Muscle layer of duodenum (tissue), 2 donors: ENCODE results near the gene KLHL22.
"Not testable (repeated sequence)": the region's sequence is repeated elsewhere in the genome, so short reads cannot be mapped to it uniquely, and the experiment has no call there.

Source experiments
- H3K27ac ChIP-seq: one replicate; pipeline ENCODE4 v1.7.0; 2013; ENCODE audit warnings: mild to moderate bottlenecking, low read length
- H3K27me3 ChIP-seq: one replicate; pipeline ENCODE4 v1.7.0; 2013; ENCODE audit warnings: low read depth, mild to moderate bottlenecking, control low read depth, low read length
- H3K36me3 ChIP-seq, 2 donors: one replicate each; pipeline ENCODE4 v1.7.0; 2013; ENCODE audit warnings: low read length in 2 of 2, control low read depth in 1 of 2, mild to moderate bottlenecking in 1 of 2; ENCODE audit not compliant: insufficient read depth in 2 of 2, control insufficient read depth in 1 of 2
- H3K4me1 ChIP-seq, 2 donors: one replicate each; pipeline ENCODE4 v1.7.0; 2013; ENCODE audit warnings: low read length in 2 of 2, mild to moderate bottlenecking in 2 of 2, control low read depth in 1 of 2, moderate library complexity in 1 of 2; ENCODE audit not compliant: insufficient read depth in 2 of 2, control insufficient read depth in 1 of 2
- H3K4me3 ChIP-seq, 2 donors: one replicate each; pipeline ENCODE4 v1.7.0; 2013; ENCODE audit warnings: low read length in 2 of 2, low read depth in 1 of 2, mild to moderate bottlenecking in 1 of 2
- H3K9me3 ChIP-seq, 2 donors: one replicate each; pipeline ENCODE4 v1.7.0; 2013; ENCODE audit warnings: low read length in 2 of 2, control low read depth in 1 of 2, mild to moderate bottlenecking in 1 of 2; ENCODE audit not compliant: control insufficient read depth in 1 of 2
- donor health status: healthy.

The KLHL22 gene

DNA sequence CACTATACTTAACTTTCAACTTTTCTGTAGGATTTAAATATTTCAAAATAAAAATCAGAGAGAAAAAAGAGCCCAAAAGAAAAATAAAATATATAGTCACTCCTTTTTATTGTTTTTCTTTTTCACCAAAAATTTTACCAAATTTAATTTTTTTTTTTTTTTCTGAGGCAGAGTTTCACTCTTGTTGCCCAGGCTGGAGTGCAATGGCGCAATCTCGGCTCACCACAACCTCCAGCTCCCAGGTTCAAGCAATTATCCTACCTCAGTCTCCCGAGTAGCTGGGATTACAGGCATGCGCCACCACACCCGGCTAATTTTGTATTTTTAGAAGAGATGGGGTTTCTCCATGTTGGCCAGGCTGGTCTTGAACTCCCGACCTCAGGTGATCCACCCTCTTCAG, 17.5 kb downstream of the KLHL22 start:
- not testable (repeated sequence) for H3K27ac ChIP-seq, H3K4me1 ChIP-seq, H3K27me3 ChIP-seq, H3K36me3 ChIP-seq, H3K4me3 ChIP-seq, H3K9me3 ChIP-seq

DNA sequence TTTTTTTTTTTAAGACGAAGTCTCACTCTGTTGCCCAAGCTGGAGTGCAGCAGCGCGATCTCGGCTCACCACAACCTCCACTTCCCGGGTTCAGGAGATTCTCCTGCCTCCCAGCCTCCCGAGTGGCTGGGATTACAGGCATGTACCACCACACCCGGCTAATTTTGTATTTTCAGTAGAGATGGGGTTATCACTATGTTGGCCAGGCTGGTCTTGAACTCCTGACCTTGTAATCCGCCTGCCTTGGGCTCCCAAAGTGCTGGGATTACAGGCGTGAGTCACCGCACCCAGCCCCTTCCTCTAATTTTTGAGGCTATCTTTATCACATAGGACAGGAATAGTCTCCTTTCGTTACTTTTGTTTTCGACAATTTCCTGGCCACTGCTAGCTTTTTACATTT, 20.0 kb downstream of the KLHL22 start:
- H3K4me1 ChIP-seq, H3K27ac ChIP-seq, H3K27me3 ChIP-seq, H3K4me3 ChIP-seq, H3K9me3 ChIP-seq: not testable (repeated sequence)
- peaks cover 8 to 10% of the 10 kb centered on the region in 2 donors for H3K36me3 ChIP-seq

DNA sequence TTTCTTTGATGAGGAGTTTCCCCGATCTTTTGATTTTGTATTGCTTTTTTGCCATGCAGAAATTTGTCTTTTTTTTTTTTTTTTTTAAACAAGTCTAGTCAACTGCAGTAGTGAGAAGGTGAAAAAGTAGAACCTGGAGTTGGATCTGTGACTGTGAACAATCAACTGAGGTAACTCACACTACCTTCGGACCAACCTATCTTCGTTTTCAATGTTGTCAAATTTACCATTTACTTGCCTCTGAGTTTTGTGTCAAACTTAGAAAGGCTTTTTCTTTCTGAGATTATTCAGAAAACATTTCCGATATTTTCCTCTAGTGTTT, 20.5 kb downstream of the KLHL22 start:
- Histone ChIP-seq H3K36me3 (peaks cover 11 to 12% of the 10 kb centered on the region in 2 donors), H3K27ac (no peak overlapping the region), H3K4me1 (no peaks in the 10 kb centered on the region), H3K9me3 (no peaks in the 10 kb centered on the region), H3K27me3 (no peaks in the 10 kb centered on the region), H3K4me3 (no peak overlapping the region)

DNA sequence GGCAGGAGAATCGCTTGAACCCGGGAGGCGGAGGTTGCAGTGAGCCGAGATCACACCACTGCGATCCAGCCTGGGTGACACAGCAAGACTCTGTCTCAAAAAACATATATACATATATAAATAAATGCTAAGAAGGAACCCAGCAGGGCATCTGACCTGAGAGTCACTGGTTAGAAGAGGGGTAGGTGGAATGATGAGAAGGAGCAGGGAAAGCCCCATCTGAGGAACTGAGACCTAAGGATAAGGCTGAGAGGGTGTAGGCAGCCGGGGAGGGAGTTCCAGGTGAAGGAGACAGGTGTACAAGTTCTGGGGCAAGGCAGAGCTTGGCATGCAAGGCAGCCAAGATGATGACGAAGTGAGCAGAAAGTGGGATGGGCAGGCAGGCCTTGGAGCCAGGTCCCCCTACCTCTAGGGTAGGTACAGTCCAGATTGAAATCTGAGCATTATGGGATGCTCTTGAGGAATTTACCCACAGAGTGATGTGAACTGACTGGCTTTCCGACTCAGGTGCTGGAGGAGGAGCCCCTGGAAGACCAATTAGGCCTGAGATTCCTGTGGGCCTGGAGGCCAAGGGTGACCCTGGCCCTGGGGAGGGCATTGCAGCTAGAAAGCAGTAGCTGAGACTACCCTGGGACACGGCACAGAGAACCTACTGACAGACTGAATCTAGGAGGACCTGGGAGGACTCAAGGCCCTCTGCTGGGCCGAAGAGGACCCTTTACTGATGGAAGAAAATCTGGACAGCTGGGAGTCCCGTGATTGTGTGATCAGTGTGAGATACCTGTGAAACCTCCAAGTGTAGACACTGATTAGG, 22.8 kb downstream of the KLHL22 start:
- H3K9me3 ChIP-seq = no peaks in the 10 kb centered on the region
- peaks cover 17 to 25% of the 10 kb centered on the region in 2 donors for H3K36me3 ChIP-seq
- no peak overlapping the region for H3K27ac ChIP-seq
- H3K4me3 ChIP-seq = no peak overlapping the region
- H3K27me3 ChIP-seq = no peaks in the 10 kb centered on the region
- H3K4me1 ChIP-seq = no peaks in the 10 kb centered on the region

DNA sequence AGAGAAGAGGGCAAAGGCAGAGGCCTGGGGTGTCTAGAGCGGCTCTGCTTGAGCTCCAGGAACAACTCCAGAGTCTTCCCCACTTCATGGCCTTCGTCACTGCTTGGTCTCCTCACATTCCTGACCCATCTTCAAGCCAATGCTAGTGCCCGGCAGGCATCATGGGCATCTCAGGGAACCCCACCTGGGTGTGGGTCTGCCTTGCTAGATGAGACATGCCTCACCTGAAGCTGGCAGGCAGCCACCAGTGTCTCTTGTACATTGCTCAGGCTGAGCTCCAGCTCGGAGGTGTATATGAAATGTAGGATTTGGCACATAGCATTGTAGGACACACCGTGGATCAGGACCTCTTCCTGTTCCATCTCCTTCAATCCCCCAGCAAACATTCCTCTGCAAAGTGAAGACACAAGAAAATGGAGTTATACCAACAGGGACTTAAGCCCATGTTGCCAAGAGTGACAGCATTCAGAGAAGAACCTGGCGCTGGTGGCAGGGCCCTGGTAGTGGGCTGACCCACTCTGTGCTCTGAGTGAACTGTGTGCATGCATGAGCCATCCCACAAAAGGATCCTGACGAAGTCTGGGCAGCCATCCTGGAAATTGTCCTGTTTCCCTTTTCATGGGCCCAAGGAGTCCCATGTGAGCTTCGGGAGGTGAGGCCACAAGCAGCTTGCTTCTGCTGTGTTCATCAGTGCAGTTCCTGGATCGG, 24.3 kb downstream of the KLHL22 start:
- Histone ChIP-seq H3K4me3 (no peak overlapping the region), H3K27ac (no peak overlapping the region), H3K36me3 (peaks cover 17 to 29% of the 10 kb centered on the region in 2 donors), H3K9me3 (no peaks in the 10 kb centered on the region), H3K27me3 (no peaks in the 10 kb centered on the region), H3K4me1 (no peaks in the 10 kb centered on the region)

DNA sequence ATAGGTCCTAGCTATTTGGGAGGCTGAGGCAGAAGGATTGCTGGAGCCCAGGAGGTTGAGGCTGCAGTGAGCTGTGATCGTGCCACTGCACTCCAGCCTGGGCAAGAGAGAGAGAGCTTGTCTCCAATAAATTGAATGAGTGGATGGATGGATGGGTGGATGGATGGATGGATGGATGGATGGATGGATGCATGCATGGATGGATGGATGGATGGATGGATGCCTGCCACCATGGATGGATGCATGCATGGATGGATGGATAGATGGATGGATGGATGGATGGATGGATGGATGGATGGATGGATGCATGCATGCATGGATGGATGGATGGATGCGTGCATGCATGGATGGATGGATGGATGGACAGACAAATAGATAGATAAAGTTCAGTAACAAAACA, 25.1 kb downstream of the KLHL22 start:
- H3K9me3 ChIP-seq, H3K27me3 ChIP-seq, H3K27ac ChIP-seq, H3K4me1 ChIP-seq, H3K4me3 ChIP-seq: not testable (repeated sequence)
- peaks cover 17 to 29% of the 10 kb centered on the region in 2 donors for H3K36me3 ChIP-seq

DNA sequence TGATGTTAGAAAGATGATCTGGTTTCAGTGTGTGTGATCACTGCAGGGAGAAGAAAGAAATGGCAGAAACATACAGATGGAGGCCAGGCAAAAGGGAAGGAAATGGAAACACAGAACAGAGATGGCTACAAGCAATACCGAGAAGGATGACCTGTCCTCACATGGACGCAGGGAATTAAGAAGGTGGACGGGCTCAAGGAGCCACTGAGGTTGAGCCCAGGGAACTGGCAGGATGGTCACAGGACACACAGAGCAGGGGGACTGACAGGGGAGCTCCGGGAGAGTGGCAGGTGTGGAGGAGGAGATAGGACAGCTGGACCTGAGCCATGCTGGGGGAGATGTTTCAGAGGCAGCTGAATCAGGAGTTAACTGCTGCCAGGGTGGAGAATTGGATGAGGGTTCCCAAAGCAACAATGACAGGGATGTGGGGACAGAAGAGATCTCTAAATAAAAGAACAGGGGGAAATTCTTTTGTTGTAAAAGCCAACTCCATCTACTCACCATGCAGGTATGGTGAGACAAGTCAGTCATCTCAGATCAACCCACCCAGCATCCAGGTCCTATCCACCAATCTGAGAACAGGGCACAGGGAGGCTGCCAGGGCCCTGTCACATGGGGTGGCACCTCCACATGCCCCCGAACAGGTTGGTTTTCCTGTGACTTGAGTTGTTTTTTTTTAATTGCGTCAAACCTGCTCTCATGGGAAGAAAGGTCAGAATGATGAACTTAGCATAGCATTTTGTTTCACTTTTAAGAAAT, 26.3 kb downstream of the KLHL22 start:
- no peaks in the 10 kb centered on the region for H3K27me3 ChIP-seq
- no peaks in the 10 kb centered on the region for H3K4me1 ChIP-seq
- H3K4me3 ChIP-seq = no peak overlapping the region
- no peaks in the 10 kb centered on the region for H3K9me3 ChIP-seq
- peaks cover 24 to 40% of the 10 kb centered on the region in 2 donors for H3K36me3 ChIP-seq
- no peak overlapping the region for H3K27ac ChIP-seq

DNA sequence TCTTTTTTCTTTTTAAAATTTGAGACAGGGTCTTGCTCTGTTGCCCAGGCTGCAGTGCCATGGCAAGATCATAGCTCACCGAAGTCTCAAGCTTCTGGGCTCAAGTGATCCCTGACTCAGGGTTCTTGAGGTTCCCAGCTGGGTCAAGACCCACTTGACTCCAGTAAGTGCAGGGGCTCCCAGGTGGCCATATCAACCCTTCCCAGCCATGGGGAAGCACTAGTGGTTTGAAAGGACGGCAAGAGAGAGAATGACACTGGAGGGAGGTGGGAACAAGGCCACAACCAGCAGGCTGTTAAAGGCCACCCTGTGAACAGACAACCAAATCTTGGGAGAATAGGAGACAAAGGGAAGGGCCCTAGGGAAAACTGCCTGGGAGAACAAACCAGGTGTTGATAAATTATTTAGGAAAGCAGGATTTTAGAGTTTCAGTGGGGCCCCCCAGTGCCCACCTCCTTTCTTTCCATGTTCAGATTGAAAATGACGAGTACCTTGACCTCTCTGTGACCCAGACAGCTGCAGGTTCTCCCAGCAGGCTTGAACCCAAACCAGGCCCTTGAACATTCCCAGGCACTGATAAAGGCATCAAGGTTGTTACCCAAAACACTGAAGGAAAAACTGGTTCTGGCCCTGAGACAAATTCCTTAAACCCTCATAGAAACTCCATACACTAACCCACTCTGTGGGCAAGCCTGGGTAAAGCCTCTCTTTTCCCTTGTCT, 28.8 kb downstream of the KLHL22 start:
- peaks cover 7 to 10% of the 10 kb centered on the region in 2 donors for H3K4me1 ChIP-seq
- no peaks in the 10 kb centered on the region for H3K9me3 ChIP-seq
- peaks cover 24 to 47% of the 10 kb centered on the region in 2 donors for H3K36me3 ChIP-seq
- H3K27ac ChIP-seq = no peak overlapping the region
- H3K27me3 ChIP-seq = no peaks in the 10 kb centered on the region
- H3K4me3 ChIP-seq = no peak overlapping the region

DNA sequence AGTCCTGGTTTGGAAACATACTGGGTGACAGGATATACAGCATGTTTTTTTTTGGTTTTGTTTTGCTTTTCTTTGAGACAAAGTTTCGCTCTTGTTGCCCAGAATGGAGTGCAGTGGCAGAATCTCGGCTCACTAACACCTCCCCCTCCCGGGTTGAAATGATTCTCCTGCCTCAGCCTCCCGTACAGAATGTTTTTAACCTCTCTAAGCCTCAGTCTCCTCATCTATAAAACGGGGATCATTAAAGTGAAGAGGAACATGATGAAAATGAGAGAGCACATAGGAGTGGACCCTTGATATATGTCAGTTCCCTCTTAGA, 29.9 kb downstream of the KLHL22 start:
- Histone ChIP-seq H3K27me3 (no peaks in the 10 kb centered on the region), H3K27ac (no peak overlapping the region), H3K4me1 (peaks cover 7 to 10% of the 10 kb centered on the region in 2 donors), H3K9me3 (no peaks in the 10 kb centered on the region), H3K4me3 (no peak overlapping the region), H3K36me3 (peaks cover 16 to 43% of the 10 kb centered on the region in 2 donors)

DNA sequence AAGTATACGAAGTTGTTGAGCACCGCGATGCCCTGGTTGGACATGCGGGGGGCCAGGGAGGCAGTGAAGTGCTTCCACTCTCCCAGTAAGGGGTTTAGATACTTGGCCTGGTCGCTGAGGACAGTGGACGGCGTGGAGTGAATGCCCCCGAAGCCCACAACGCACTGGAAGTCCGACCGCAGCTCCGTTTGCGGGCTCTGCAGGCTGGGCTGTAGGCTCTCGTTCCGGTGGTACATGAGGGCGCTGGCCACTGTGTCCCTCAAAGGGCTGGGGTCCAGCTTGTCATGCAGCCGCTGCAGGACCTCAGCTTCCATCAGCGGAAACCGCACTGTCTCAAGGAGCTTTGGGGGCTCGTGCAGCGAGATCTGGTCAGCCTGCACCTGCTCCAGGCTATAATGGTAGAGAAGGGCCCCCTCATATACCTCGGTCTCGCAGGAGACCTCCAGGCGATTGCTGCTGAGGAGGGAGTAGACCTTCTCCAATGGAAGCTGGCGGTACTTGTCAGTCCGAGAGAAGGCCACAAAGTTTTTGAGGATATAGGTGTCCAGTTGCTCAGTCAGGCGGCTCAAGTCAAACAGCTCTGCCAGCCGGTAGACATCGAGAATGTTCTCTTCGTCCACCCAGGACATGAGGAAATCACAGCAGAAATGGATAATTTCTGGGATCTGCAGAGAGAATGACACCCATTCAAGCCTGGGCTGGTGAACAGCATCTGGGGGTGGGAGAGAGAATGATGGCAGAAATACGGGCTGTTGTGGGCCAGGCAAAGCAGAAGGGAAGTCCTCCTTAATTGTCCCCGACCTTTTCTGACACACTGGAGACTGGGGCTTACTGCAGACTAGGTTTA, 30.5 kb downstream of the KLHL22 start:
- Histone ChIP-seq H3K27ac (no peak overlapping the region), H3K9me3 (no peaks in the 10 kb centered on the region), H3K4me3 (no peak overlapping the region), H3K36me3 (peaks cover 13 to 39% of the 10 kb centered on the region in 2 donors), H3K27me3 (no peaks in the 10 kb centered on the region), H3K4me1 (peaks cover 7 to 10% of the 10 kb centered on the region in 2 donors)
